Renal cortex interstitium (tissue), 11 donors: ENCODE results near the gene SUN1. TPM values are rescaled to one million over a fixed set of nuclear protein-coding genes. Genes with fewer than 3 reads are reported as not detected.
"Not testable (repeated sequence)": the region's sequence is repeated elsewhere in the genome, so short reads cannot be mapped to it uniquely, and the experiment has no call there.

Experiments
- DNase-seq, 11 donors: peaks; one replicate each; pipeline ENCODE4 v3.0.0-alpha.2; 2013; ENCODE audit warnings: low read depth in 9 of 11, low spot score in 4 of 11; ENCODE audit errors: extremely low read depth in 1 of 11
- polyA plus RNA-seq, 3 donors: library from polyadenylated mRNA; unstranded; fragments of 120-200 nt; gene quantifications; one replicate each; pipeline ENCODE4 v1.2.1, GENCODE V29; 2013; ENCODE audit not compliant: insufficient read length in 3 of 3

Gene SUN1
- polyA plus RNA-seq, 3 donors = 127 to 168 (median 131) TPM

DNA sequence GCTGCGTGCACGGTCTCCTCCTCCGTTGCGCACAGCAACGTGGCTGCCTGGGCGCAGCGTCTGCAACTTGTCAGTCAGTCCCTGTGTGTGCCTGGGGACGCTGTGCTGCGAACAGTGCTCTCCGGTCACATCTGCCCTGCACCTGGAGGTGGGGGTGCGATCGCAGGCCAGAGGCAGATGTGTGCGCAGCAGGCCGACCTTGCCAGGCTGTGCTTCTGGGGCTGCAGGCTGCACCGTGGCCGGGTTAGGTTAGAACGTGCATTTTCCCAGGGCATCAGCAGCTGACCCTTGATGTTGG is 35.9 kb downstream of the SUN1 start:
- DNase-seq = no peak

DNA sequence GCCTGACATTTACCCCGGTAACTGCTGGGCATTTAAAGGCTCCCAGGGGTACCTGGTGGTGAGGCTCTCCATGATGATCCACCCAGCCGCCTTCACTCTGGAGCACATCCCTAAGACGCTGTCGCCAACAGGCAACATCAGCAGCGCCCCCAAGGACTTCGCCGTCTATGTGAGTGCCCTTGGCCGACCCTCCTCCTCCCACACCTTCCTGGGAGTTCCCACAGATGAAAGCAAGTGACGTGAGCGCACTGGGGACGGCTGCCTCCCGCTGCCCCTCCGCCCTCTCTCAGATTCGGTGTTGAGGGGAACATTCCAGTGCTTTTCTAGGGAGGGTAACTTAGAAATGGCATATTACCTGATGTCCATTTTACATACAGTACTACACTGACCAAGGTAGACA is 37.1 kb downstream of the SUN1 start:
- no peak for DNase-seq

DNA sequence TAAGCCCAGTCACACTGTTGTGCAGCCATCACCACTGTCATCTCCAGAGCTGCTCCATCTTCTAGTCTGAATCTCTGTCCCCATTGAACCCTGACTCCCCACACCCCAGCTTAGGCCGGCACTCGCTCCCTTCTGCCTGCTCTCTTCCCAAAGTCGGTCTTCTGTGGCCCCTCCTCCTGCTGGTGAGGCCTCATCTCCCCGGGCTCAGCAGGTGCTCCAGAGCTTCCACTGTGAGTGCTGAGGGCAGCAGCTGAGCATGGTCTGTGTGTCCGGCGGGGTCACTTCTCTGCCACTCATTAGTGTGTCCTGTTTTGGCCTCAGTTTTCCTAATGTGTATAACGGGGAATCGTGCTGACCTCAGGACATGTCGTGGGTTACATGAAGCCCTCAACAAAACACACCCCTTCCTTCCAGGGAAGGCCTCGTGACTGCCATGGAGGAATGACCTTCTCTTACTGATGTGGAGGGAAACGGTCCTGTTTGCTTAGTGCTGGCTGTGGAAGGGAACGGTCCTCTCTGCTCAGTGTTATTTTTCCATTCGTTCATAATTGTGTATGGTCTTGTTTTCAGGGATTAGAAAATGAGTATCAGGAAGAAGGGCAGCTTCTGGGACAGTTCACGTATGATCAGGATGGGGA is 39.7 kb downstream of the SUN1 start:
- DNase-seq = no peak

DNA sequence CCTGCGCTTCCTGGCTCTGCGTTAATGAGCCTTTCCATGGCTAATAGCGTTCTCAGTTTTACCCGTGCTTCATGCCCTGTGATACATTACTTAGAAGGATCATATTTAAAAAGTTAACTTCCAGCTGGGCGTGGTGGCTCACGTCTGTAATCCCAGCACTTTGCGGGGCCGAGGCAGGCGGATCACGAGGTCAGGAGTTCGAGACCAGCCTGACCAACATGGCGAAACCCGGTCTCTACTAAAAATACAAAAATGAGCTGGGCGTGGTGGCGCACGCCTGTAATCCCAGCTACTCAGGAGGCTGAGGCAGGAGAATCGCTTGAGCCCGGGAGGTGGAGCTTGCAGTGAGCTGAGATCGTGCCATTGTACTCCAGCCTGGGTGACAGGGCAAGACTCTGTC is 40.4 kb downstream of the SUN1 start:
- not testable (repeated sequence) for DNase-seq

DNA sequence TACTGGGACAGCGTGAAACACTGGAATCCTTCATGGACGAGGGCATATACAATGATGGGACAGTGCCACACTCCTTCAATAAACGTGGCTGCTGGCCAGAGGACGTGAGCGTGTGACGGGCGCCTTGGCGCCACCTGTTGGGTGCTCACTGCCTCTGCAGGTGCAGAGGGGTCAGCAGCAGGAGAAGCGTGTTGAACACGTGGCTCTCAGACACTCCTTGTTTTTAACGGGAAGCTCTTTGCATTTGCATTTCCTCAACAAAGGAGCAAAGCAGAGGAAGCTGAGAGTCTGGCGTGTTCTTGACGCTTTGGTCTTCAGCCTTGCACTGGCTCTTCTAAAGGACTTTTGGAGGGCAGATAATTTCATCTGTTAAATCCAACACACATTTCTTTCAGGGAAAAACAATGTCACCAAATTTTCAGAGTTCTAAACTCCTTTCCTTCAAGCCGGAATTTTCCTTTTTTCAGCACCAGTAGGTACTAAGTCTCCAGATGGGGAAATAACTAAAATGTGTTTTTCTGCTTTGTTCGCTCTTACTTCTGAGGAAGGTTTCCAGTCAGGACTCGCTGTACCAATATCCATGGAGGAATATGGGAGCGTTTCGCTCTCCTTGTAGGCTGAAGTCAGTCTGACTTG is 41.2 kb downstream of the SUN1 start:
- DNase-seq = peak; percentile 46 to 67 (median 58)

DNA sequence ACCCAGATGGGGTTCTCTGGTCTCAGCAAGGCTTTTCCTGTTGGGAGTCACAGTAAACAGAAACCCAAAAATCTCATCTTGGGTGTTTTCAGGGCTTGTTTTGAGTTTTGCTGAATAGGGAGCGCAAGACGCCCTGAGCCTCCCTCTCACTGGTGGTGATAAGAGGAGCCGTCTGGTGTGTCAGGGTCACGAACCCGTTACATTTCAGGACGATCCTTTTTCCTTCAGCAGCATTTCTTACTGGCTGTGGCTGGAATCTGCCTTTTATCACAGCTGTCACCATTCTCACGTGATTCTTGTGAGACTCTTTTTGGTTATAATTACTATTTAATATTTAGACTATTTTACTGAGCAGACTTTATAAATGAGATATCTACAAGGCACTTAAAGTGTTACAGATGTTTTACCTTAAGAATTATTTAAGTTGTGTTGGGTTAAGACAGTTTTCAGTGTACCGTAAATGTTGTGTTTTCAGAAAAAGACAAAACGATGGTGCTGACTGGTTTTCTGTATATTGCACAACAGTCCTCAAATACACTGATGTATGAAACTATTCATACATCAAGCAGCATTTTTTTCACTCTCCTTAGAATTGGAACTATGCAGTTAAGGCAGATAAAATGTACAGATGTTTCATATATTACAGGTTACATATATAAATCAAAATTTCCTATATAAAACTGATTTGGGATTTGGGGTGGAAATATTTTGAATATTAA is 41.9 kb downstream of the SUN1 start:
- no peak for DNase-seq

DNA sequence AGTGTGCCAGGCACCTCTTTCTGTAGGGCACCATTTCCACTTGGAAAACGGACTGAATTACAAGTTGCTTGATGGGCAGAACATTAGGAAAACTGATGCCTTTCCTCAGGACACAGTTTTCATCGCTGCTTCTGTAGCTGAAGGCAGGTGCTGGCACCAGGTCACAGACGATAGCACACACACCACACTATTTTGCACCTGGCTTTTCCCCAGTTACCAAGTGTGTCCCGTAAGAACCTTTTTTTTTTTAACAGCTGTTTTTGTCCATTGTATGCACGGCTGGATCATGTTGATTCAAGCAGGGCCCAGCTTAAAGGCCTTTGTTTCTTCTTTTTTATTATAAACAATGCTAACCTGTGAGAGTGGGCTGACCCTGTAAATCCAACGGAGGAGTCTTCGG is 42.8 kb downstream of the SUN1 start:
- no peak for DNase-seq

DNA sequence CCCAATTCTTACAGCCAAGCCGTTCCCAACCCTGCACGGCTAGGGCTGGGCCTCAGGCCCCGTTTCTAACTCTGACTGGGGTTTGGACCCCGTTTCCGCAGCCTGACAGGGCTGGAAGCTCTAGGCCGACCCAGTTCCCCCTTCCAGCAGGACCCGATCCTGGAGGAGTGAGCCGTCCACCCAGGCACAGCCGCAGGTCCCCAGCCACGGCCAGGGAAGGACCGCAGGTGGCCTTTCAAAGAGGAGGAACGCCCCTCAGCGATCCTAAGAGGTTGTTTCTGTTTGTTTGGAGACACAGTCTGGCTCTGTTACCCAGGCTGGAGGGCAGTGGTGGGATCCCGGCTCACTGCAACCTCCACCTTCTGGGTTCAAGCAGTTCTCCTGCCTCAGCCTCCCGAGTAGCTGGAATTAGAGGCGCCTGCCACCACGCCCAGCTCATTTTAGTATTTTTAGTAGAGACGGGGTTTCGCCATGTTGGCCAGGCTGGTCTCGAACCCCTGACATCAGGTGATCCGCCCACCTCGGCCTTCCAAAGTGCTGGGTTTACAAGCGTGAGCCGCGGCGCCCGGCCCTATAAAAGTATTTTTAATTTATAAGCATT is 43.3 kb downstream of the SUN1 start:
- no peak for DNase-seq

DNA sequence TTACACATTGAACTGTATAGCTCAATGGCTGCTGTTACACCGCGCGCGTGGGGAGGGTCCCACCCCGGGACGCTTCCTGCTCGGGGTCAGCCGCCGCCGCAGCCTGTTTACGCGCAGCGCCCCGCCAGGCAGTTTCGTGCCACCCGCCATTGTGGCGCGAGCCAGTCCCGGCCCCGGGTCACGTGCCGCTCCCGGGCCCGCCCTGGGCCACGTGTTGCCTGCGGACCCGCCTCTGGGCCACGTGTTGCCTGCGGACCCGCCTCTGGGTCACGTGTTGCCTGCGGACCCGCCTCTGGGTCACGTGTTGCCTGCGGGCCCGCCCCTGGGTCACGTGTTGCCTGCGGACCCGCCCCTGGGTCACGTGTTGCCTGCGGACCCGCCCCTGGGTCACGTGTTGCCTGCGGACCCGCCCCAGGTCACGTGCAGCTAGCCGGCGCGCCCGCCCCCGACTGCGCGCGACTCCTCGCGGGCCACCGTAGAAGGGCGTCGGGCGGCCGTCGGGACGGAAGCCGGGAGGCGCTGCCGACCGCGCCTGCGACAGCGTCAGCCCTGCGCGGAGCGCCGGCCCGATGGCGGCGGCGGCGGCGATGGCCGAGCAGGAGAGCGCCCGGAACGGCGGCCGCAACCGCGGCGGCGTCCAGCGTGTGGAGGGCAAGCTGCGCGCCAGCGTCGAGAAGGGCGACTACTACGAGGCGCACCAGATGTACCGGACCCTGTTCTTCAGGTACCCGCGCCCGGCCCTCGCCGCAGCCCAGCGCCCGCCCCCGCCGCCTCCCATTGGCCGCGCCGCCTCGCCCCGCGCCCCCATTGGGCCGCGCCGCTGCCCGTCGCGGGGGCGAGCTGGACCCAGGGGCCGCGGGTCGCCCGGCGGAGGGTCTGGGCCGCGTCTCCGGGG is 44.0 kb downstream of the SUN1 start, which contains the start of gene GET4:
Gene GET4 (plus strand): TSS at position 478 of the 895 bp plus-strand sequence. CDS start 92 bp downstream, at position 570.
- DNase-seq = peak; percentile 85 to 94 (median 91)

DNA sequence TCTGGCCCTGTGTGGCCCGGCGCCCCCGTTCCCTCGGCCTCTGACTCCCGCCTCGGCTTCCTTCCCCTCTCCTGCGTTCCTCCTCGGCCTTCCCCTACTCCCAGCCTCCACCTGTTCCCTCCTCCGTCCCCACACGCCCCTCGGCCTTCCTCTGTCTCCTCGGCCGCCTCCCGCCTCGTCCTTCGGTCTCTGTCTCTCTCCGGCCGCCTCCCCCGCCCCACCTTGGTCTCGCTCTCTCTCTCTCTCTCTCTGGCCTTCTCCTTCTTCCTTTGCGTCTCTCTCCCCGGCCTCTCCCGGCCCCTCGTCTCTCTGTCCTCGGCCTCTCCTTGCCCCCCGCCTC is 44.7 kb downstream of the SUN1 start:
- no peak for DNase-seq

DNA sequence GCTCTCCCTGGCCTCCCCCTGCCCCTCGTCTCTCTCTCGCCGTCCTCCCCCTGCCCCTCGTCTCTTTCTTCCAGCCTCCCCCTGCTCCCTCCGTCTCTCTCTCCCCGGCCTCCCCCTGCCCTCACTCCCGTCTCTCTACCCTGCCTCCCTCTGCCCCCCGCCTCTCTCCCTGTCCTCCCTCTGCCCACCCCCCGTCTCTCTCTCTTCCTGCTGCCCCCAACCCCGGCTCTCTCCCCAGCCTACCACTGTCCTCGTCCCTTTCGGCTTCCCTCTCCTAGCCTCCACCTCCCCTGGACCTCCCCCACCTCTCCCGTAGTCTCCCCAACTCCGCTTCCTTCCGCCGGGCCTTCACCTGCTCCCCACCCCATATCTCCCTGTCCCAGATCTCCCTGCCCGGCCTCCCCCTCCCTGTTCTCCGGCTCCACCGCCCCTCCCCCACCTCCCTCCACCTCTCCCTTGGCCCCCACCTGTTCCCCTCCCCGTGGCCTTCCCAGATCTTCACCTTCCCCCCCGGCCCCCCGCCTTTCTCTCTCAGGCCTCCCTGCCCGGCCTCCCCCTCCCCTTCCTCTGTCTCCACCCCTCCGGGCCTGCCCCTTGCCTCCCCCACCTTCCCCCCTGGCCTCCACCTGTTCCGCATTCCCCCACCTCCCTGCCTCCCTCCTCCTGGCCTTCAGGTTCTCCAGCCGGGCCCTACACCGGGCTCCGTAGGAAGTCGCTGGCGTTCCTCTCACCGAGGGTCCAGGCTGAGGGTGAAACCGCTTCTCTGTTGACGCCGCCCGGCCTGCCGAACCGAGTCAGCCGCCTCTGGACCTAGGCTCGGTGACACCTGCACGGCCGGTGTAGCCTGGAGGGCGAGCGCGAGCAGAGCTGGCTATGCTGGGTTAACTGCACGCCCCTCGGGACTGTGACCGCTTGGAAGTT is 45.3 kb downstream of the SUN1 start:
- no peak for DNase-seq

DNA sequence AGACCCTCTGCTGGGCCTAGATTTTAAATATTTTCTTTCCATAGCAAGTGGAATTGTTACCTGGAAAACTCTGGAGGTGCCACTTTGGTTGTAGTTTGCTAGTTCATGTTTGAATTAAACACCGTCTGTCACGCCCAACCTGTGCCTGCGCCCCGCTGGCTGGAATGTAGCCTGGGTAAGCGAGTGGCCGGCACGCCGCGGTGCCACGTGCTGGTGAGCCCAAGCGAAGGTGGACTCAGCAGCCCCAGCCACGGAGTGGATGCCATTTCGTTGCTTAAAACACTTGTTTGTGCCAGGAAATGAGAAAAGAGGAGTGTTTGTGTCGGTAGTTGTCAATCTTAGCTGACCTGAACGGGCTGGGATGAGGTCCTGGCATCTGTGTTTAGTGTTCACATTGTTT is 46.8 kb downstream of the SUN1 start:
- no peak for DNase-seq

DNA sequence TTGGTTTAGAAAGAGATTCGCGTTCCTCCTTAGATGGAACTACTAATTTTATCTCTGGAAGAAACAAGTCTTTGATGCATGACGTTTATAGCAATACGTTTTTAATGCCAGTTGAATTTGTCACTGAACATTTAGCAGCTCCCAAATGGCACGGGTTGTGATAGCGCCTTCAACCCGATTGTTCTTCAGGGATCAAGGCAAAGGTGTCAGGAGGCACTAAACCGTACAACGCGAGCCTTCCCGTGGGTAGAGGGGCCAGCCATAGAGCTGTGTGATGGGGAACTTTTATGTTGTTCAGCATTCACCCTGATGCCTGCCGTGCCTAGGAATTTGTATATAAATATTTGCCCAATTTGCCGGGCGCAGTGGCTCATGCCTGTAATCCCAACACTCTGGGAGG is 47.4 kb downstream of the SUN1 start:
- DNase-seq = no peak

DNA sequence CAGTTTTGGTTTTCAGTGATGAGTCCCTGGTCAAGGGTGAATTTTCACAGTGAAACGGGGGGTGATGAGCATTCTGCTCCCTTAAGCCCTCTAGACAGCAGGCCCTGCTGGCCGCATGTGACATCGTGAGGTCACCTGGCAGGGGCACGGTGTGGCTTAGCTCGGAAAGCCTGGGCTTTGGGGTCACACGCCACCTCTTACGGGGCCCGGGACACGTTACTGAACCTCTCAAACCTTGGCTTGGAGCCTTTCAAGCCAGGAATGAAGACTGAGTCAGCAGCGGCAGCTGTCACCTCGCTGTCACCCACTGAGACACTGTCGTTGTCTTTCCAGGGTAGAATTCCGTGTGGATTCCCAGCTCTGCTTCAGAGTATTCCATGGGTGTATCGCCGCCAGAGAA is 48.2 kb downstream of the SUN1 start:
- no peak for DNase-seq

DNA sequence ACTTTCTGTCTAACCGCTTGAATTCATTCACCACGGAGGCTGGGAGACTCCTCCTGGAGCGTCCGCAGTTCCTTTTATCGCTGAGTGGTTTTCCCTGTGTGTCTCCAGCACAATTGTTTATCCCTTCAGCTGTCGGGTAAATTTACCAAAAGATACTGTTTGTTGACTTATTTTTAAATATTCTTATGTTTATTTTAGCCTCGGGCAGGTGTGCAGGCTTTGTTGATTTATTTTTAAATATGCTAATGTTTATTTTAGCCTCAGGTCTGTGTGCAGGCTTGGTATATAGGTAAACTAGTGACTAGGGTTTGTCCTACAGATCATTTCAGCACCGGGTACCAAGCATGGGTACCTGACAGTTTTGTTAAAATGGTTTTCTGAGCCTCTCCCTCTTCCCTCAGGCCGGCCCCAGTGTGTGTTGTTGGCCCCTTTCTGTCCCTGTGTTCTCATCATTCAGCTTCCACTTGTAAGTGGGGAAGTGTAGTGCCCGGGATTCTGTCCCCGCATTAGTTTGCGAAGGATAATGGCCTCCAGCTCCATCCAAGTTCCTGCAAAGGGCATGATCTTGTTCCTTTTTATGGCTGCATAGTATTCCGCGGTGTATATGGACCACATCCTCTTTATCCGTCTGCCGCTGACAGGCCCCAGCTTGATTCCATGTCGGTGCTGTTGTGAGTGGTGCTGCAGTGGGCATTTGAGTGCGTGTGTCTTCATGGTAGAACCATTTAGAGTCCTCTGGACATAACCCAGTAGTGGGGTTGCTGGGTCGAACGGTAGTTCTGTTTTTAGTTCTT is 49.4 kb downstream of the SUN1 start:
- no peak for DNase-seq

DNA sequence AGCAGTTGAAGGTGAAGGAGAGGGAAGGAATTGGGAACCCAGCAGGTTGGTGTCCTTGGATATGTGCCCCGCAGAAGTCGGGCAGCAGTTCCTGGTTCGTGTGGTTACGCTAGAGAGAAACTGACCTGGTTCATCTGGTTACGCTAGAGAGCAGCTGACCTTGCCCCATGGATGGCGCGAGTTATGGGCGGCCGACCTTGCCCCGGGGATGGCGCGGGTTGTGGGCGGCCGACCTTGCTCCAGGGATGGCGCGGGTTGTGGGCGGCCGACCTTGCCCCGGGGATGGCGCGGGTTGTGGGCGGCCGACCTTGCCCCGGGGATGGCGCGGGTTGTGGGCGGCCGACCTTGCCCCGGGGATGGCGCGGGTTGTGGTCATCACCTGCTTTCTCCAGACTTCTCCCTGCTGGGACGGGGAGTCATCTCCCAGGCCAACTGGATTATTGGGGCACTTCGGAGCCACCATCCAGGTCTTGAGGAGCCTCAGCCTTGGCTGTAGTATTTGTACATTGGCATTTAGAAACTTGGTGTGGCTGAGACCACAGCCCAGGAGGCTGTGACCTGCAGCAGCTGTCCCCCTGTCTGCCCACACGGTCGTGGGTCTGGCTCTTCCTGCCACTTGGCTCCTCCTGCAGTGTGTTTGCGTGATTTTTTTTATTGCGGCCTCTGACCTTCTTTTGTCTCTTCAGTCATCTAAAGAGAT is 50.2 kb downstream of the SUN1 start:
- no peak for DNase-seq
